DMS153 (cell line): ENCODE measurements around the gene PPP1R7.

ENCODE experiments used
- DNase-seq: peaks from one replicate; lab custom pipeline; 2025; lab: John Stamatoyannopoulos, UW

Gene PPP1R7

DNA sequence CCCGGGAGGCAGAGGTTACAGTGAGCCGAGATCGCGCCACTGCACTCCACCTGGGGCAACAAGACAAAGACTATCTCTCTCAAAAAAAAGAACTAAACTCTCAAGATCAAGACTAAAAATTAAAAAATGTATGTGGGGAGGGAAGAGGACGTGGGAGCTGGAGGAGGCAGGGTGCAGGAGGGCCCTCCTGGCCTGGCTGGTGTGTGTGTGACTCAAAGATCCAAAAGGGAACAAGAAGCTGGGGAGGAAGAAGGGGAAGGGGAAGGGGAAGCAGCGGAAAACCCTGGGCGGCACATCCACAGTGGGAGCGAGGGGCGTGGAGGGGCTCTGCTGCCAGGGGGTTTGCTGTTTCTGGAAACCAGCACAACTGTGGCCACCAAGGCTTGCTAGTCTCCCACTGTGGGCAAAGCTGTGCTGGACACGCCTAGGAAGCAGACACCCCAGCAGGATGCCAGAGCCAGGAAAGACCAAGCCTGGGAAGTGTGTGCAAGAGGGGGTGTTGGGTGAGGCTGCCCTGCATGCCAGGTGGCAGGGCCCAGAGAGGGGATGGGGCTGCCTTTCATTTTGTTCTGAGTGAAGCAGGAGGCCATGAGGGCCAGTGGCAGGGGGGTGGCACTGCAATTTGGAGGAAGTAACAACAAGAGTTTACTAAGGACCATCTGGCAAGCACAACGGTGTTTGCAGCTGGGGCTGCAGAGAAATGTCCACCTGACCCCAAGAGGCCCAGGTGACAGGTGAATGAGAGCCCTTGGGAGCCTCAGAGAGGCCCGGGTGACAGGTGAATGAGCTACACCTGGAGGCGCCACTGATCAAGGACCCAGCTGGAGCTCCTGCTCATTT lies 82.7 kb downstream of the PPP1R7 start:
- no peak for DNase-seq
